Measurements from ENCODE around the gene TULP4. TPM values are rescaled to one million over a fixed set of nuclear protein-coding genes. Genes with fewer than 3 reads are reported as not detected.

Gene TULP4
- total RNA-seq, 1 experiment from 2014 or later = 39.7 TPM

- DNase-seq (ENCODE audit: extremely low read depth, low read depth) = no peak
Observed at GRCh38 chr6:158498362-158498761, 186.1 kb downstream of the TULP4 start.

GRCh38 chr6:158499601-158500000, 187.3 kb downstream of the TULP4 start:
- DNase-seq (ENCODE audit: extremely low read depth, low read depth) = no peak

GRCh38 chr6:158500016-158500735, 187.9 kb downstream of the TULP4 start:
- no peak for DNase-seq (ENCODE audit: extremely low read depth, low read depth)

GRCh38 chr6:158501360-158502262, 189.3 kb downstream of the TULP4 start:
- DNase-seq (ENCODE audit: extremely low read depth, low read depth) = no peak

- no peak for DNase-seq (ENCODE audit: extremely low read depth, low read depth)
Observed at GRCh38 chr6:158502263-158502950, 190.1 kb downstream of the TULP4 start.

GRCh38 chr6:158503222-158503621, 191.0 kb downstream of the TULP4 start:
- no peak for DNase-seq (ENCODE audit: extremely low read depth, low read depth)

GRCh38 chr6:158503846-158504245, 191.6 kb downstream of the TULP4 start:
- no peak for DNase-seq (ENCODE audit: extremely low read depth, low read depth)

GRCh38 chr6:158505194-158505593, 192.9 kb downstream of the TULP4 start:
- DNase-seq (ENCODE audit: extremely low read depth, low read depth) = no peak

GRCh38 chr6:158506601-158507000, 194.3 kb downstream of the TULP4 start:
- DNase-seq (ENCODE audit: extremely low read depth, low read depth) = no peak

- no peak for DNase-seq (ENCODE audit: extremely low read depth, low read depth)
Observed at GRCh38 chr6:158507174-158507573, 194.9 kb downstream of the TULP4 start.

GRCh38 chr6:158508450-158508849, 196.2 kb downstream of the TULP4 start:
- no peak for DNase-seq (ENCODE audit: extremely low read depth, low read depth)

- no peak for DNase-seq (ENCODE audit: extremely low read depth, low read depth)
Observed at GRCh38 chr6:158509465-158509864, 197.2 kb downstream of the TULP4 start.

- no peak for DNase-seq (ENCODE audit: extremely low read depth, low read depth)
Observed at GRCh38 chr6:158512809-158513208, 200.5 kb downstream of the TULP4 start.

- DNase-seq (ENCODE audit: extremely low read depth, low read depth) = no peak
Observed at GRCh38 chr6:158514176-158514575, 201.9 kb downstream of the TULP4 start.

GRCh38 chr6:158514991-158515390, 202.7 kb downstream of the TULP4 start:
- no peak for DNase-seq (ENCODE audit: extremely low read depth, low read depth)

GRCh38 chr6:158516098-158516497, 203.8 kb downstream of the TULP4 start:
- DNase-seq (ENCODE audit: extremely low read depth, low read depth) = no peak

- DNase-seq (ENCODE audit: extremely low read depth, low read depth) = no peak
Observed at GRCh38 chr6:158517038-158517437, 204.8 kb downstream of the TULP4 start.

- no peak for DNase-seq (ENCODE audit: extremely low read depth, low read depth)
Observed at GRCh38 chr6:158517581-158517980, 205.3 kb downstream of the TULP4 start.

GRCh38 chr6:158518191-158519127, 206.2 kb downstream of the TULP4 start:
- DNase-seq (ENCODE audit: extremely low read depth, low read depth) = peak; percentile 55

GRCh38 chr6:158519300-158519699, 207.0 kb downstream of the TULP4 start:
- no peak for DNase-seq (ENCODE audit: extremely low read depth, low read depth)

Data from NCI-H460 (cell line).